IPS-18c (cell line): Measurements from ENCODE around the gene SAXO1.
"Not testable (repeated sequence)": the region's sequence is repeated elsewhere in the genome, so short reads cannot be mapped to it uniquely, and the experiment has no call there.

ENCODE experiments used
- H3K4me3 ChIP-seq: 2 replicates; pipeline ENCODE4 v1.7.0; 2013; ENCODE audit warnings: low read depth, mild to moderate bottlenecking, low read length, moderate library complexity; ENCODE audit not compliant: insufficient read depth
- H3K9me3 ChIP-seq: one replicate; pipeline ENCODE4 v1.6.1; 2013; ENCODE audit warnings: mild to moderate bottlenecking, low read length, moderate library complexity; ENCODE audit not compliant: control insufficient read depth, insufficient read depth

Gene SAXO1

GRCh38 chr9:18936094-18936871 lies 96.7 kb downstream of the SAXO1 start:
- Histone ChIP-seq H3K4me3 (no peak overlapping the region), H3K9me3 (no peaks in the 10 kb centered on the region)

- Histone ChIP-seq H3K9me3 (no peaks in the 10 kb centered on the region), H3K4me3 (no peak overlapping the region)
Measured at GRCh38 chr9:18935541-18935940, 97.5 kb downstream of the SAXO1 start.

GRCh38 chr9:18930611-18931010 lies 102.4 kb downstream of the SAXO1 start:
- not testable (repeated sequence) for H3K9me3 ChIP-seq, H3K4me3 ChIP-seq

- Histone ChIP-seq H3K9me3 (no peaks in the 10 kb centered on the region), H3K4me3 (no peak overlapping the region)
Measured at GRCh38 chr9:18928711-18929110, 104.3 kb downstream of the SAXO1 start.

- H3K9me3 ChIP-seq, result no peaks in the 10 kb centered on the region
- H3K4me3 ChIP-seq, result no peak overlapping the region
Measured at GRCh38 chr9:18926513-18926912, 106.5 kb downstream of the SAXO1 start.

GRCh38 chr9:18925880-18926279 lies 107.1 kb downstream of the SAXO1 start:
- Histone ChIP-seq H3K9me3 (no peaks in the 10 kb centered on the region), H3K4me3 (no peak overlapping the region)

- H3K4me3 ChIP-seq, result no peak overlapping the region
- H3K9me3 ChIP-seq, result no peaks in the 10 kb centered on the region
Measured at GRCh38 chr9:18923671-18924430, 109.2 kb downstream of the SAXO1 start.

- no peaks in the 10 kb centered on the region for H3K9me3 ChIP-seq
- no peak overlapping the region for H3K4me3 ChIP-seq
Measured at GRCh38 chr9:18923167-18923566, 109.8 kb downstream of the SAXO1 start.

GRCh38 chr9:18922161-18922885 lies 110.7 kb downstream of the SAXO1 start:
- H3K9me3 ChIP-seq, result no peaks in the 10 kb centered on the region
- H3K4me3 ChIP-seq, result no peak overlapping the region

GRCh38 chr9:18921366-18922075 lies 111.5 kb downstream of the SAXO1 start:
- H3K4me3 ChIP-seq, result no peak overlapping the region
- H3K9me3 ChIP-seq, result no peaks in the 10 kb centered on the region

- no peak overlapping the region for H3K4me3 ChIP-seq
- H3K9me3 ChIP-seq, result no peaks in the 10 kb centered on the region
Measured at GRCh38 chr9:18920141-18921084, 112.6 kb downstream of the SAXO1 start.

- Histone ChIP-seq H3K9me3 (no peaks in the 10 kb centered on the region), H3K4me3 (no peak overlapping the region)
Measured at GRCh38 chr9:18911714-18912342, 121.2 kb downstream of the SAXO1 start.

- Histone ChIP-seq H3K4me3 (no peak overlapping the region), H3K9me3 (no peaks in the 10 kb centered on the region)
Measured at GRCh38 chr9:18910916-18911315, 122.1 kb downstream of the SAXO1 start.

- H3K9me3 ChIP-seq, result no peaks in the 10 kb centered on the region
- no peak overlapping the region for H3K4me3 ChIP-seq
Measured at GRCh38 chr9:18910435-18910834, 122.6 kb downstream of the SAXO1 start.

- Histone ChIP-seq H3K4me3 (no peak overlapping the region), H3K9me3 (no peaks in the 10 kb centered on the region)
Measured at GRCh38 chr9:18909140-18910018, 123.6 kb downstream of the SAXO1 start.
